T-helper 17 cell (primary cell): Measurements from ENCODE around the gene CAPZB. TPM values are rescaled to one million over a fixed set of nuclear protein-coding genes. Genes with fewer than 3 reads are reported as not detected.

Experiments used
- ATAC-seq: fragments of 150-1000 bp; cut with Tn5 transposase; 2 replicates; pipeline ENCODE4 v1.10.0; 2021; ENCODE audit warnings: mild to moderate bottlenecking, moderate library complexity
- DNase-seq, 3 donors: peaks; one replicate each; pipeline versions ENCODE4 v3.0.0 to v3.0.0-alpha.2; 2020 to 2021
- H3K9me3 ChIP-seq: one replicate; pipeline ENCODE4 v1.7.0; 2013; ENCODE audit warnings: low read length, mild to moderate bottlenecking; ENCODE audit not compliant: control insufficient read depth, poor library complexity, severe bottlenecking
- H3K27ac Mint-ChIP-seq: one replicate; pipeline ENCODE4 v1.8.0; 2022; ENCODE audit warnings: mild to moderate bottlenecking, moderate library complexity, mixed read lengths
- H3K27me3 Mint-ChIP-seq: one replicate; pipeline ENCODE4 v1.8.0; 2022; ENCODE audit warnings: mixed read lengths
- H3K36me3 Mint-ChIP-seq: one replicate; pipeline ENCODE4 v1.8.0; 2022; ENCODE audit warnings: low read depth, mixed read lengths
- H3K4me1 Mint-ChIP-seq: one replicate; pipeline ENCODE4 v1.8.0; 2022; ENCODE audit warnings: mild to moderate bottlenecking, mixed read lengths
- H3K4me3 Mint-ChIP-seq: one replicate; pipeline ENCODE4 v1.8.0; 2022; ENCODE audit warnings: mild to moderate bottlenecking, moderate library complexity, mixed read lengths
- total RNA-seq, 4 donors: library from RNA in 2 of 4; stranded (reverse) in 2 of 4; gene quantifications; one replicate each; pipeline ENCODE4 v1.2.3 and lab custom pipeline; 2022 to 2026

Gene CAPZB
- total RNA-seq, 2 donors from 2014 or later = 320 to 330 TPM

DNA sequence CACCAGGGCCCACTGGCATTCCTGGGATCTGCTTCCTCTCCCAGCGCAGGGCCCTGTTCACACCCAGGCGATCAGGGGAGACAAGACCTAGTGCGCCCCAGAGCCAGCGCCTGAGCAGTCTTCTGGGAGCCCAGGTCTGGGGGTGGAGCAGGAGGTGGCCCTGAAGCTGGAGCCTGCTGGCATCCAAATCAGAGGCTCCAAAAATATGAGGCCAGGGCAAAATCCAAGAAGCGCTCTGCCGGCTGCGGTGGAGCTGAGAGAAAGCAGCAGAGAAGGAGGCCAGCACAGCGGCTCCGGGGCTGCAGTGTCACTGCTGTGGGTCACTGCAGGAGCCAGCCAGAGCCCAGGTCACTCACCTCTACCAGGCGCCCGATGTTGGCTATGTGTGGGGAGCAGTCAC lies 140.5 kb downstream of the CAPZB start:
- no peaks in the 10 kb centered on the region for H3K9me3 ChIP-seq
- no peak overlapping the region for H3K4me3 Mint-ChIP-seq
- H3K4me1 Mint-ChIP-seq = peaks cover 6% of the 10 kb centered on the region
- DNase-seq (no peak), ATAC-seq (no peak)
- no peaks in the 10 kb centered on the region for H3K36me3 Mint-ChIP-seq
- H3K27me3 Mint-ChIP-seq = no peaks in the 10 kb centered on the region
- H3K27ac Mint-ChIP-seq = no peak overlapping the region

DNA sequence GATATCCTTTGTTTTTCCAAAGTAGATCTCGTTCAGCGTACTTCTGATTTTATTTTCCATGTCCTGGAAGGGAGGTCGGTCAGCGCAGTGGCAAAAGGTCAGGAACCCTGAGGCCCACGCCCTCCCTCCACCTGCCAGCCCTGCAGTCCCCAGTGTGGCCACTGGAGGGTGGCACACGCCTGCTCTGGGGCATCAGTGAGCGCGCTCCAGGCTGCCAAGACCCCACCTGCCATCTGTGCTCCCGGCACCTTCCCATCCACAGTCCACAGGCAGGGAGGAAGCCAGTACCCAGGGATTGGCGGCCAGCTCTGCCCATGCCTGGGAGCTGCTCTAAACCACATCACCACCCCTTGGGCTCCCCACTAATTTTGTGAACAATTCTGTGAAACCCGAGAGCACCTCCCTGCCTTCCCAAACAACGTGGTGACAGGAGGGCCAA lies 140.9 kb downstream of the CAPZB start:
- no peak overlapping the region for H3K27ac Mint-ChIP-seq
- H3K27me3 Mint-ChIP-seq = no peaks in the 10 kb centered on the region
- no peak overlapping the region for H3K4me3 Mint-ChIP-seq
- no peaks in the 10 kb centered on the region for H3K9me3 ChIP-seq
- H3K4me1 Mint-ChIP-seq = peaks cover 6% of the 10 kb centered on the region
- peak; percentile 64 for ATAC-seq
- no peaks in the 10 kb centered on the region for H3K36me3 Mint-ChIP-seq
- peak in 1 of 3 donors; percentile 35 for DNase-seq

DNA sequence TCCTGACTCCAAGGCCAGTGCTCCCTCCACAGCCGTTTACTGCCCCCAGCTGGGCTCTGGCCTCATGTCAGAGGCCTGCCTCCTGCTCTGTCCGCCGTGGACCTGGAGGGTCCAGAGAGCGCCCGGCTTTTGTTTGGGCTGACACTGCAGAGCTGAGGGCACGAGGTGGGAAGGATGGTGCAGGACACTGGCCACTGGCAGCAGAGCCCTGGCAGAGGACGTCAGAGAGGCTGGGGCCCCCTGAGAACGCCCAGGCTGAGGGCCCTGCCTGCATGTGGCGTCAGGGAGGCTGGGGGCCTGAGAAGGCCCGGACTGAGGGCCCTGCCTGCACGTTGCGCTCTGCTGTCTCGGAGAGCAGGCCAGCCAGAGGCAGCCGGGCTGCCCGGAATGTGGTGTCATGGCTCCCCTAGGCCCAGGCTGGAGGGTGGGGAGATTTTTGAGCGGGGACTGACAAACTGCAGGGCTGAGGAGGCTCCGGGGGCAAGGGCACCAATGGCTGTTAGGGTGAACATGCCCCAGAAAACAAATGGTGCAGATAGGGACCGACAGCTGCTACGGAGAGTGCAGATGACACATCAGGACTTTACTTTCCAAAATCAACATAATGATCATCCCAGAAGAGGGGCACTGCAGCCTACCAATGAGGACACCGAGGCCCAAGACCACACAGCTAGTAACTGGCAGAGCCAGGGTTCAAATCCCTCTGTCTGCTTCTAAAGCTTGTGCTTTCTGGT lies 141.6 kb downstream of the CAPZB start:
- no peaks in the 10 kb centered on the region for H3K9me3 ChIP-seq
- Mint-ChIP-seq H3K4me3 (no peak overlapping the region), H3K27me3 (no peaks in the 10 kb centered on the region), H3K4me1 (peaks cover 6% of the 10 kb centered on the region), H3K27ac (no peak overlapping the region), H3K36me3 (no peaks in the 10 kb centered on the region)
- DNase-seq (no peak), ATAC-seq (no peak)

DNA sequence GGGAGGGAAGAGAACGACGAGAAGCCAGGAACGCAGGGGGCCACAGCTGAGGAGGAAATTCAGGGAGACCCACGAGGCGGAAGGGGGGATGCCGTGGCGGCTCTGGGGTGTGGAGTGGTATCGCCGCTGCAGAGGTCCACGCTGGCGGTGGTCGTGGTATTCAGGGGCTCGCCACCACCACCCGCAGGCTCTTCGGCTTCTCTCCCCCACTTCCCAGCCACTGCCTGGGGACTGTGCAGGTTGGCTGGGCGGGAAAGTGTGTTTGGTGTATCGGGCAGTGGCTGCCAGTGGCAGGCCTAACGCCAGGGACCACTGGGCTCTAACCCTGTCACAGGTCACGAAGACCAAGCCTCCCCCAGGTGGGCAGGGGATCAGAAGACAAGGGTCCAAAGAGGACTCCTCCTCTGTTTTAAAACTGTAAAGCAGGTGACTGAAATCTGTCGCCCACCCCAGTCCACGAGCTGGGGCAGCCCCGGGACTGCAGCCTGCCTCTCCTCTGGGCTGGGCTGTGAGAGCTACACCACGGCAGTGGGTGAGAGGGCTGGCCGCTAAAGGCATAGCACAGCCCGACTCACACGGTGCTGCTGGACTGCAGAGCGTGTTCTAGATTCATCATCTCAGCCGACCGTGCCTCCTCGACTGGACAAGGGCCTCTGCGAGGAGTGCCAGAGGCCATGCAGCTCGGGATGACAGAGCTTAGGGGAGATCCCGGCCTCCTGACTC lies 142.3 kb downstream of the CAPZB start:
- H3K27ac Mint-ChIP-seq = no peak overlapping the region
- H3K36me3 Mint-ChIP-seq = no peaks in the 10 kb centered on the region
- DNase-seq (no peak), ATAC-seq (no peak)
- H3K27me3 Mint-ChIP-seq = no peaks in the 10 kb centered on the region
- no peak overlapping the region for H3K4me3 Mint-ChIP-seq
- peaks cover 6% of the 10 kb centered on the region for H3K4me1 Mint-ChIP-seq
- H3K9me3 ChIP-seq = no peaks in the 10 kb centered on the region

GRCh38 chr1:19342062-19342750 lies 143.1 kb downstream of the CAPZB start:
- no peaks in the 10 kb centered on the region for H3K36me3 Mint-ChIP-seq
- H3K4me3 Mint-ChIP-seq = no peak overlapping the region

GRCh38 chr1:19341201-19342061 lies 143.9 kb downstream of the CAPZB start:
- Mint-ChIP-seq H3K36me3 (no peaks in the 10 kb centered on the region), H3K27me3 (no peaks in the 10 kb centered on the region), H3K27ac (peak overlapping the region; percentile 79), H3K4me3 (no peak overlapping the region), H3K4me1 (peaks cover 8% of the 10 kb centered on the region)
- ATAC-seq = peak; percentile 86
- no peaks in the 10 kb centered on the region for H3K9me3 ChIP-seq
- DNase-seq = peak; percentile 55 to 73 (median 56)

More at GRCh38 chr1:19342062-19342750, 143.1 kb downstream of the CAPZB start:
- DNase-seq = no peak
- peaks cover 8% of the 10 kb centered on the region for H3K4me1 Mint-ChIP-seq
- ATAC-seq = no peak
- H3K27ac Mint-ChIP-seq = peak overlapping the region; percentile 79
- no peaks in the 10 kb centered on the region for H3K27me3 Mint-ChIP-seq
- H3K9me3 ChIP-seq = no peaks in the 10 kb centered on the region

DNA sequence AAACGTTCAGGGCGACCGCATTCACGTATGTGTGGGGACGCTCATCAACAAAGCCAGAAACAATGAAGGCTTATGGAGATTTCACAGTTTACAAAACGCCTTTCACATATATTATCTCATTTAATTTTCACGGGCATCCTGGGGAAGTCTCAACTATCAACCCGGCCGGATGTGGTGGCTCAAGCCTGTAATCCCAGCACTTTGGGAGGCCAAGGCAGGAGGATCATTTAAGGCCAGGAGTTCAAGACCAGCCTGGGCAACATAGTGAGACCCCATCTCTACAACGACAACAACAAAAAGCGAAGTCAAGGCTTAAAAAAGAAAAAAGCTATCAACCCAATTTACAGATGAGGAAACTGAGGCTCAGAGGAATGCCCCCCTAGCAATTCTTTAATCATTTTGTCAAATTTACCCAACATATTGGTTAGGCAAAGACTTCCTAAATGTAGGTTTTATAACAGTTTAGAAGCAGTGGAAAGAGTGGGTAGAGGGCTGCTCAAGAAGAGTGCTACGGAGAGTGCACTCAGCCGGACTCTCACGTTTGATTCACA lies 144.9 kb downstream of the CAPZB start:
- no peaks in the 10 kb centered on the region for H3K9me3 ChIP-seq
- Mint-ChIP-seq H3K27me3 (no peaks in the 10 kb centered on the region), H3K4me1 (peaks cover 8% of the 10 kb centered on the region), H3K4me3 (no peak overlapping the region), H3K27ac (no peak overlapping the region), H3K36me3 (no peaks in the 10 kb centered on the region)
- no peak for DNase-seq
- no peak for ATAC-seq

GRCh38 chr1:19339214-19339861 lies 146.0 kb downstream of the CAPZB start:
- H3K9me3 ChIP-seq = no peaks in the 10 kb centered on the region
- no peak for DNase-seq
- no peak for ATAC-seq
- no peaks in the 10 kb centered on the region for H3K27me3 Mint-ChIP-seq
- H3K27ac Mint-ChIP-seq = no peak overlapping the region
- peaks cover 8% of the 10 kb centered on the region for H3K4me1 Mint-ChIP-seq
- no peak overlapping the region for H3K4me3 Mint-ChIP-seq
- H3K36me3 Mint-ChIP-seq = no peaks in the 10 kb centered on the region

DNA sequence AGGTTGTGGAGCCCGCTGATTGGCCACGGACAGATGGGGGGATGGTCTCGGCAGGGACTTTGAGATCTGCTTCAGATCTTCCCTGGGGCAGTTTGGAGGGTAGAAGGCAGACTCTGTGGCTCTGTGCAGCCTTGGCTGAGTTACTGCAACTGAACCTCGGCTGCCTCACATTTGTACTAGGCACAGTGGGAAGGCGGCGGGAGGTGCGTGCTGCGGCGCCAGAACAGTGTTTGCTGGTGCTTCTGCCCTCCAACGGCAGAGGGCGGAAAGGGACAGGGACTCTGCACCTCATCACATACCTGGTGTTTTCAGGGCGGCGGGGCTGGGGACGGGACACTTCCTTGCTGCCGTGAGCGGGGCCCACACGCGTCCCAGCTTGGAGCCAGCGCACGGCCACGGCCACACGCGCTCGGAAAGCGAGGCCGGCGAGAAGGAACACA lies 147.0 kb downstream of the CAPZB start:
- no peak for ATAC-seq
- Mint-ChIP-seq H3K4me3 (no peak overlapping the region), H3K27ac (peak overlapping the region; percentile 69), H3K36me3 (no peaks in the 10 kb centered on the region), H3K27me3 (no peaks in the 10 kb centered on the region), H3K4me1 (peaks cover 8% of the 10 kb centered on the region)
- no peaks in the 10 kb centered on the region for H3K9me3 ChIP-seq
- no peak for DNase-seq

- Mint-ChIP-seq H3K36me3 (no peaks in the 10 kb centered on the region), H3K27ac (peak overlapping the region; percentile 69), H3K4me1 (peaks cover 8% of the 10 kb centered on the region), H3K4me3 (no peak overlapping the region), H3K27me3 (no peaks in the 10 kb centered on the region)
- no peaks in the 10 kb centered on the region for H3K9me3 ChIP-seq
- ATAC-seq (no peak), DNase-seq (no peak)
Observed at GRCh38 chr1:19337289-19337688, 148.1 kb downstream of the CAPZB start.

- Mint-ChIP-seq H3K27ac (peak overlapping the region; percentile 70), H3K27me3 (no peaks in the 10 kb centered on the region), H3K4me1 (peaks cover 5% of the 10 kb centered on the region), H3K4me3 (no peak overlapping the region), H3K36me3 (no peaks in the 10 kb centered on the region)
- H3K9me3 ChIP-seq = no peaks in the 10 kb centered on the region
- ATAC-seq (no peak), DNase-seq (no peak)
Observed at GRCh38 chr1:19336543-19336942, 148.8 kb downstream of the CAPZB start.
